ENCODE measurements around the gene TUBGCP2. TPM values are rescaled to one million over a fixed set of nuclear protein-coding genes. Genes with fewer than 3 reads are reported as not detected.
"Not testable (repeated sequence)": the region's sequence is repeated elsewhere in the genome, so short reads cannot be mapped to it uniquely, and the experiment has no call there.

TUBGCP2 gene
- total RNA-seq, 2 donors from 2014 or later = 53.3 to 58.2 TPM

DNA sequence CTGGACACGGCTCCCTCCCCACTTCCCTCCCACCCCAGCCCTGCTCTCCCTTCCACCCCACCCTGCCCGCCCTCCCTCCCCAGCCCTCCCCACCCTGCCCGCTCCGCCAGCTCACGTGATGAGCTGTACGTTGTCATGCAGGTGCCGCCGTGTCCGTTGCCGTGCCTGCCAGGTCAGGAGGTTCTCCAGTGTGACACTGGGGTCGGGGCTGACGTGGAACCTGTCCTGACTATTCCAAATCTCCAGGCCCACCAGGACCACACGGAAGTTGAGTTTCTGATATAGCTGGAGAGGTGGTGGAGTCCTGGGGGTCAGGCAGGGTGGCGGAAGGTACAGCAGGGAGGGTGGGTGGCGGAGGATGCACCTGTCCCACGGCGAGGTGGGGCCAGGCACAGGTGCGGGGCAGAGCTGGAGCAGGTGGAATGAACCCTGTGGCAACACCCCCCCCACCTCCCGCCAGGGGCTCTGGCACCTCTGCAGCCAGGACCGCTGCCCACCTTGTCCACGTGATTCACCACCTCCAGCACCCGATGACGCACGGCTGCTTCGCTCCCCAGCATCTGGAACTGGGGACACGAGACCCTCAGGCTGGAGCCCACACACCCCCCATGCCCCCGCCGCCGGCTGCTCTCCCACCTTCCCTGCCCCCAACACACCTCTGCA lies 36.2 kb downstream of the TUBGCP2 start:
- Mint-ChIP-seq H3K27me3 (no peaks in the 10 kb centered on the region), H3K9me3 (no peaks in the 10 kb centered on the region), H3K4me3 (no peak overlapping the region), H3K36me3 (no peaks in the 10 kb centered on the region), H3K27ac (no peak overlapping the region), H3K4me1 (ENCODE audit: low read depth in 2 of 2) (no peaks in the 10 kb centered on the region)
- DNase-seq (ENCODE audit: low spot score) (no peak), ATAC-seq (no peak)

DNA sequence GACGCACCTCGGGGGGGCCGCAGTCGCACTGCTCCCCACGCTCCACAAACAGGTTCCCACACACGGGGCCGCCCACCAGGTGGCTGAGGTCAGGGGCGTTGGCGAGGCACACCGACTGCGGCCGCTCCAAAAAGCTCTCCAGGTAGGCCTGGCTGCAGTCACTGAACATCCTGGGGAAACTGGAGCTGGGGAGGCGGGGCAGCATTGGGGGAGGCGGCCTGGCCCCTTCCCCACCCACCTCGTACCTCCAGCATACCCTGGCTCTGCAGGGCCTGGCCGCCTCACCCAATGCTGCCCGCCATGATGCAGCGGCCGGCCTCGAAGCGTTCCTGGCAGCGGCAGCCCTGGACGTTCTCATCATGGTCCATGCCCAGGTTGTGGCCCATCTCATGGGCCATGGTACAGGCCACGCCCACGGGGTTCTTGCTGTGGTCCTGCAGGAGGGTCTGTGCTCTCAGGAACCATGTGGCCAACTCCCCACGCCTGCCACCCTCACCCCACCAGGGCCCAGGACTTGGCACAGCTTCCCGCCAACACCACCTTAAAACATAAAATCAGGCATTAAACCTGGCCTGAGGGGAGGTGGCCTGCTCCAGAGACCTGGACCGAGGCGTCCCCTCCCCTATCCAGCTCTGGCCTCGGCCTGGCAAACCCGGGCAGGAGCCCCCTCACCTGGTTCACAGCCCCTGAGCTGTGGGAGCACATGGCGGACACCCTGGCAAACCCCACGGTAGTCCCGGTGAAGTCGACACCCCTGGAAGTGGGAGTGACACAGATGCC lies 37.0 kb downstream of the TUBGCP2 start:
- no peak overlapping the region for H3K27ac Mint-ChIP-seq
- DNase-seq (ENCODE audit: low spot score) (no peak), ATAC-seq (no peak)
- no peaks in the 10 kb centered on the region for H3K27me3 Mint-ChIP-seq
- no peaks in the 10 kb centered on the region for H3K4me1 Mint-ChIP-seq (ENCODE audit: low read depth in 2 of 2)
- H3K36me3 Mint-ChIP-seq = no peaks in the 10 kb centered on the region
- H3K9me3 Mint-ChIP-seq = no peaks in the 10 kb centered on the region
- H3K4me3 Mint-ChIP-seq = no peak overlapping the region

DNA sequence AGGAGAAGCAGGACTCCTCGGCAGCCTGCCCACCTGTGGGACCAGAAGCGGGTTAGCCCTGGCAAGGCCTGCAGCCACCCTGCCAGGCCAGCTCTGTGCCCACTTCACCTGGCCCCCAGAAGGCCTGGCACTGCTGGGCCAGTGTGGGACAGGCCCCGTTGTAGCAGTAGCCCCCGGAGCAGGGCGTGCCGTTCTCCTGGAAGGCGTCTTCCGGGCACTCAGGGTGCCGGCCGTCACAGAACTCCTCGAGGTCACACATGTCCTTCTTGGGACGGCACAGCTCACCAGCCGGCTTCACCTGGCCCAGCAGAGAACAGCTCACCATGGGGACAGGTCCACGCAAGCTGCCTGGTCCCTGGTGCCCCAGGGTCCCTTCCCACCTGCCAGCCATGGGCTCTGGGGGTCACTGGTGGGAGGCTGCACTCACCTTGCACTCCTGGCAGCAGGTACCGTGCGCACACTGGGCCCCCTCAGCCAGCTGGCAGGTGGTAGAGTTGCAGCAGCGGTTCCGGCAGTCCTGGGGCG lies 37.8 kb downstream of the TUBGCP2 start:
- no peak for ATAC-seq
- Mint-ChIP-seq H3K27me3 (no peaks in the 10 kb centered on the region), H3K4me3 (no peak overlapping the region), H3K27ac (no peak overlapping the region), H3K36me3 (no peaks in the 10 kb centered on the region), H3K9me3 (no peaks in the 10 kb centered on the region), H3K4me1 (ENCODE audit: low read depth in 2 of 2) (peaks cover 0 to 2% of the 10 kb centered on the region in 2 donors)
- no peak for DNase-seq (ENCODE audit: low spot score)

DNA sequence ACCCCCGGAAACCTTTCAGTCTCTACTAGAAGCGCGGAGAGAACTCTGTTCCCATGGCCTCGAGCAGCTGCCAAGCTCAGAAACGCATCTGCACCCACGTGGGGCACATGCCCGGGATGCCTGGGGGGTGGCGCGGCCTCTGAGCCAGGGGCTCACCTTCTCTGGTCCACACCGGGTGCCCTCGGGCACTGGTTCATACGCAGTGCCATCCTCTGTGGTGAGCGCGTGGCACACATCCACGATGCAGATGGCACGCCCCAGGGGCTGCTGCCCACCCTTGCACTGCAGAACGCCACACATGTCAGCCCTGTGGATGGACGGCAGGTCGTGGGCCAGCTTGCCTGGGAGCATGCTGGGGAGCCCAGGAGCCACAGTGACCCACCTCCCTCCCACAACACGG lies 38.5 kb downstream of the TUBGCP2 start:
- H3K27ac Mint-ChIP-seq = no peak overlapping the region
- H3K4me3 Mint-ChIP-seq = no peak overlapping the region
- DNase-seq (ENCODE audit: low spot score) = no peak
- no peaks in the 10 kb centered on the region for H3K9me3 Mint-ChIP-seq
- H3K27me3 Mint-ChIP-seq = no peaks in the 10 kb centered on the region
- H3K4me1 Mint-ChIP-seq (ENCODE audit: low read depth in 2 of 2) = peaks cover 0 to 8% of the 10 kb centered on the region in 2 donors
- H3K36me3 Mint-ChIP-seq = no peaks in the 10 kb centered on the region
- ATAC-seq = no peak

DNA sequence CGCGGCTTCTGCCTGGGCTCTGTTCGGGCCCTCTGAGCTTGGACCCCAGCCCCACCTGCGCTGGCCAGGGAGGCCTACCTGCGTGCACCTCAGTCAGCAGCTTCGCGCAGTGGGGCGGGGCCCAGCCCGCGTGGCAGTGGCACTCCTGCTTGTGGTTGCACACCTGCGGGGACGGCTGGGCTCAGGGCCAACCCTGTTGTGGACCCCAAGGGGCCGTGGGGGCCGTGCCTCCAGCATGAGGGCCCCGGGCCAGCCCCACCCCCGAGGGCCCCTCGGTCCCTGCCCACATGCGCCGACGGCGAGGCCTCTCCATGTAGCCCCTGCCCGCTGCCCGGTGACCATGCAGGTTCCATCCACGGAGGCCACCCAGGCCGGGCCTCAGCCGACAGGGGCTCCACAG lies 39.3 kb downstream of the TUBGCP2 start:
- Mint-ChIP-seq H3K4me1 (ENCODE audit: low read depth in 2 of 2) (peaks cover 4 to 13% of the 10 kb centered on the region in 2 donors), H3K4me3 (no peak overlapping the region), H3K9me3 (no peaks in the 10 kb centered on the region), H3K27me3 (no peaks in the 10 kb centered on the region), H3K36me3 (no peaks in the 10 kb centered on the region), H3K27ac (no peak overlapping the region)
- ATAC-seq = no peak
- DNase-seq (ENCODE audit: low spot score) = no peak

DNA sequence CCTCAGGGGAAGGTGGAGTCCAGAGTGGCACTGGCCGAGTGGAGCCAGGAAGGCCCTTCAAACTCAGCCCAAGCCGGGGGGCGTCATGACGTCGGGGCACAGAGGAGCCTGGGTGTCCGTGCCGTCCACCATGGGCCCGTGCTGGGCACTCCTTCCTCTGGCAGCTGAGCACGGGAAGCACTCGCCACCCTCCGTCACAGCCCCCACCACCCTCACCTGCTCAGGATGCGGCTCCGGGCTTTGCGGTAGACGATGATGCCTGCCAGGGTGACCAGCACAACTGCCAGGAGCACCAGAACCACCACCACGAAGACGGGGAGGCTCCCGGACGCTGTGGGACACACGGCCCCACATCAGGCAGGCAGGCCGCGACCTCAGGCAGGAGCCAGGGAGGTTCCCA lies 40.1 kb downstream of the TUBGCP2 start:
- H3K36me3 Mint-ChIP-seq = no peaks in the 10 kb centered on the region
- H3K27ac Mint-ChIP-seq = no peak overlapping the region
- DNase-seq (ENCODE audit: low spot score) = no peak
- no peak overlapping the region for H3K4me3 Mint-ChIP-seq
- no peaks in the 10 kb centered on the region for H3K27me3 Mint-ChIP-seq
- ATAC-seq = no peak
- H3K9me3 Mint-ChIP-seq = no peaks in the 10 kb centered on the region
- peaks cover 8 to 17% of the 10 kb centered on the region in 2 donors for H3K4me1 Mint-ChIP-seq (ENCODE audit: low read depth in 2 of 2)

DNA sequence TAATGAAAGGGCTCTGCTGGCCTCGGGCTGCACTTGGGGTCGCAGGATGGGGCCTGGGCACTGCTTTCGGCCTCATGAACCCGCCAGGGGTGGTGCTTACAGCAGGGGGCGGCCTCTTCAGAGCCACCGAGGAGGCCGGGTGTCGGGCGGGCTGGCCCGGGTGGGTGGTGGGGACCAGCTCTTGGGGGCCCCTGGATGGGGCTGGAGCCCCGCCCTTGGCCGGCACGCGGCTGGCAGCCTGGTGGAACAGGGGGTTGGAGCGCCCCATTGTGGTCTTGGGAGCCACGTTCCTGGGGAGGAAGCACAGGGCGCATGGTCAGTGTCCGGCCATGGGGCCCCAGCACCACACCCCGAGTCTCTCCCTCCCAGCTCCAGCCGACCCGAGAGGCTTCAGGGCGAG lies 40.8 kb downstream of the TUBGCP2 start:
- no peak overlapping the region for H3K27ac Mint-ChIP-seq
- DNase-seq (ENCODE audit: low spot score) (no peak), ATAC-seq (no peak)
- H3K9me3 Mint-ChIP-seq = no peaks in the 10 kb centered on the region
- no peaks in the 10 kb centered on the region for H3K27me3 Mint-ChIP-seq
- H3K4me3 Mint-ChIP-seq = no peak overlapping the region
- H3K36me3 Mint-ChIP-seq = no peaks in the 10 kb centered on the region
- peaks cover 8 to 17% of the 10 kb centered on the region in 2 donors for H3K4me1 Mint-ChIP-seq (ENCODE audit: low read depth in 2 of 2)

DNA sequence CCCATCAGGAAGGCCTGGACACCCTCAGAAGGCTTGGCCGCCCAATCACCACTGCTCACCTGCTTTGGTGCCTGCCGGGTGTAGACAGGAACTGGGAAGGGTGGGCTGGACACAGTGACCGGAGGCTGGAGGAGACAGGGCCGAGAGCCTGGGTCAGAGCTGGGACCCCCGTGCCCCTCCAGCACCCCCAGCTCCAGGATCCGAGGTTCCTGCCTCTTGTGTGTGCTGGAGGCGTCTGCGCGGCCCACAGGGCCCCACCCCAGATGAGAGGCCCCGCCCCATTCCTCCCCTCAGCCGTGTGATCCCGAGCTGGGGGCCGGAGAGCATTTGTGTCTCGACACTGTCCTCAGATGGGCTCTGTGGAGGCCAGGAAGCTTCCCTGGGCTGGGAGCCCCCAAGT lies 41.4 kb downstream of the TUBGCP2 start:
- no peaks in the 10 kb centered on the region for H3K27me3 Mint-ChIP-seq
- no peak overlapping the region for H3K27ac Mint-ChIP-seq
- no peak for ATAC-seq
- H3K4me1 Mint-ChIP-seq (ENCODE audit: low read depth in 2 of 2) = peaks cover 8 to 17% of the 10 kb centered on the region in 2 donors
- H3K9me3 Mint-ChIP-seq = no peaks in the 10 kb centered on the region
- DNase-seq (ENCODE audit: low spot score) = no peak
- no peak overlapping the region for H3K4me3 Mint-ChIP-seq
- H3K36me3 Mint-ChIP-seq = no peaks in the 10 kb centered on the region

DNA sequence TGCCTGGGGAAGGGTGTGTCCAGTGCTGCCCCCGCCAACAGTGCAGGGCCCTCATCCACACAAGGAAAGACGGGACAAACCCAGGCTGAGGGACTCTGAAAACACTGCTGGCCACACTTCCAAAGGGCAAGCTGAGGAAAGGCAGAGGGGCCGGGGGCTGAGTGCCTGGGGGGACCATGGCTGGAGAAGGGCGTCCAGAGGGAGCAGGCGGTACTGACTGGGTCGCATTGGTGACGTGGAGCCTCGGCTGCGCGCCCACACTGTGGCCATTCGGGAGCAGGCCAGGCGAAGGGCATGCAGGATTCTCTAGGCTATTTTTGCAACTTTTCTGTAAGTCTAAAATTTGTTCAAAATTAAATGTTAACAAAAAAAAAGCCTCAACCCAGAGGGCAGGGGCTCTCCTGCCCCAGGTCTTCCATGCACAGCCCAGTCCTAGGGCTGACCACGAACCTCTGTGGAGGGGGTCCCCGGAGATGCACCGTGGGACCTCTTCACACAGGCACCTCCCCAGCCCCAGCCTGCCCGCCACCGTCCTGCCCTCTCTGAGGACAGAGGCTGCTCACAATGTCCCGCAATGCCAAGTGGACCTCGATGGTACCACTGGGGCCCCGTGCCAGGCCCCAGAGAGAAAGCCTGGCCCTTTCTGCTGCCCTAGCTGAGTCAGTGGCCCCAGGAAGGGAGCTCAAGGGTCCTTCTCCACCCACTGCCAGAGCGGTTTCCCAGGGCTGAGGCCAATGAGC lies 42.4 kb downstream of the TUBGCP2 start:
- Mint-ChIP-seq H3K27me3 (no peaks in the 10 kb centered on the region), H3K27ac (peak overlapping the region in 1 of 2 donors; percentile 26), H3K4me1 (ENCODE audit: low read depth in 2 of 2) (peaks cover 8 to 17% of the 10 kb centered on the region in 2 donors), H3K4me3 (no peak overlapping the region), H3K36me3 (no peaks in the 10 kb centered on the region), H3K9me3 (no peaks in the 10 kb centered on the region)
- ATAC-seq (no peak), DNase-seq (ENCODE audit: low spot score) (no peak)

DNA sequence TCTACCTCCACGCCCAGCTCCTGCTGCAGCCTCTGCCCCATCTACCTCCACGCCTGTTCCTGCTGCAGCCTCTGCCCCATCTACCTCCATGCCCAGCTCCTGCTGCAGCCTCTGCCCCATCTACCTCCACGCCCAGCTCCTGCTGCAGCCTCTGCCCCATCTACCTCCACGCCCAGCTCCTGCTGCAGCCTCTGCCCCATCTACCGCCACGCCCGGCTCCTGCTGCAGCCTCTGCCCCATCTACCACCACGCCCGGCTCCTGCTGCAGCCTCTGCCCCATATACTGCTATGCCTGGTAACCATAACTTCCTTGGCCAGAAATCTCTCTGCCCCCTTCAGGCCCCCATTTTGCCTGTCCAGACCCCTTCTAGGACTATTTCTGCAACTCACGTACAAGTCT lies 43.6 kb downstream of the TUBGCP2 start:
- peaks cover 11 to 27% of the 10 kb centered on the region in 2 donors for H3K4me1 Mint-ChIP-seq (ENCODE audit: low read depth in 2 of 2)
- not testable (repeated sequence) for H3K4me3 Mint-ChIP-seq; DNase-seq (ENCODE audit: low spot score); ATAC-seq; H3K36me3 Mint-ChIP-seq; H3K27me3 Mint-ChIP-seq; H3K9me3 Mint-ChIP-seq
- peak overlapping the region in 1 of 2 donors; percentile 26 for H3K27ac Mint-ChIP-seq

DNA sequence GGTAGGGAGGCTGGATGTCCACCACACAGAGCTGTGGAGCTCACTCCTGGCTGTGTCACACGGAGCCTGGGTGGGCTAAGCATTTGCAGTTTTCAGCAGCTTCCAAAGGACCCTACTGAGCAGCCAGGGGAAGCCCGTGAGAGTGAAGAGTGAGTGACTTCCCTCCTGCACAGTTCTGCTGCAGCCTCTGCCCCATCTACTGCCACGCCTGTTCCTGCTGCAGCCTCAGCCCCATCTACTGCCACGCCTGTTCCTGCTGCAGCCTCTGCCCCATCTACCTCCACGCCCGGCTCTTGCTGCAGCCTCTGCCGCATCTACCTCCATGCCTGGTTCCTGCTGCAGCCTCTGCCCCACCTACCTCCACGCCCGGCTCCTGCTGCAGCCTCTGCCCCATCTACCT lies 44.2 kb downstream of the TUBGCP2 start:
- DNase-seq (ENCODE audit: low spot score) (no peak), ATAC-seq (no peak)
- no peaks in the 10 kb centered on the region for H3K36me3 Mint-ChIP-seq
- H3K27ac Mint-ChIP-seq = no peak overlapping the region
- H3K9me3 Mint-ChIP-seq = no peaks in the 10 kb centered on the region
- peak overlapping the region; percentile 8 for H3K4me3 Mint-ChIP-seq
- H3K4me1 Mint-ChIP-seq (ENCODE audit: low read depth in 2 of 2) = peaks cover 16 to 33% of the 10 kb centered on the region in 2 donors
- no peaks in the 10 kb centered on the region for H3K27me3 Mint-ChIP-seq

DNA sequence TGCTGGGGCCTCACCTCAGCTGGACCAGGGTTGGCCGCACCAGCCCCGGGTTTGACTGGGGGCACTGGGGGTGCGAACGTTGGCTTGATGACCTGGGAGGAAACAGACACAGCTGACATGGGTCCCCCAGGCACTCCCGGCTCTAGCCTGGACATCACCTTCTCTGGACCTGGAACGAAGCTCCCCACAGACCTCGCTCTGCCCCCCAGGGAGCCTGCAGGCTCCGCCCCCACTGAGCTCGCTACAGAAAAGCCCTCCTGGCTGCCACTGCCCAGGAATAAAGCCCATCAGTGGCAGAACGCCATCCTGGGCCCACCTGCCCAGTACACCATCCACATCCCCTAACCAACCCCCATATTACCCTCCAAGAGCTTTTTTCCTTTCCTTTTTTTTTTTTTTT lies 45.0 kb downstream of the TUBGCP2 start:
- no peak for ATAC-seq
- no peak for DNase-seq (ENCODE audit: low spot score)
- H3K9me3 Mint-ChIP-seq = no peaks in the 10 kb centered on the region
- no peak overlapping the region for H3K4me3 Mint-ChIP-seq
- no peak overlapping the region for H3K27ac Mint-ChIP-seq
- H3K36me3 Mint-ChIP-seq = no peaks in the 10 kb centered on the region
- no peaks in the 10 kb centered on the region for H3K27me3 Mint-ChIP-seq
- peaks cover 22 to 38% of the 10 kb centered on the region in 2 donors for H3K4me1 Mint-ChIP-seq (ENCODE audit: low read depth in 2 of 2)

DNA sequence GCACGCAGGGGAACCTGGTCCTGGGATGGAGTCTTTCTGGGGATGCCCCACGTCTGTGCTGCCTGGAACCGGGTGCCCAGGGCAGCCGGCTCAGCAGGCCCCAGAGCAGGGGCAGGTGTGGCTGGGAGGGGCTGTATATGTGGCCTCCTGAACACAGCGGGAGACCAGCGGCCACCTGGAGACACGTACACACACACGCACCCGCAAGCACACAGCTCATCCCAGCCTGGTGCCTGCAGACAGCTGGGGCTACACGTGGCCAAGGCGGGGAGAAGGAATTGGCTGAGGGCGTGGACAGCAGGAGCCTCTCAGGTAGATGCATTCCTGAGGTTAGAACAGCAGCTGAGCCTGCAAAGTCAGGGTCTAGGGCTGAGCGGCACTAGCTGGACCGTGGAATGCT lies 46.0 kb downstream of the TUBGCP2 start:
- Mint-ChIP-seq H3K36me3 (no peaks in the 10 kb centered on the region), H3K27ac (no peak overlapping the region), H3K4me1 (ENCODE audit: low read depth in 2 of 2) (peaks cover 23 to 38% of the 10 kb centered on the region in 2 donors), H3K9me3 (no peaks in the 10 kb centered on the region), H3K27me3 (no peaks in the 10 kb centered on the region), H3K4me3 (peak overlapping the region; percentile 34)
- ATAC-seq (no peak), DNase-seq (ENCODE audit: low spot score) (no peak)

Data from natural killer cell treated with Interleukin-12 subunit alpha and Interleukin-12 subunit beta and Interleukin-15 and Interleukin-18, amount 100 ng/mL, for 72 hours (primary cell).